Activated naive CD8-positive, alpha-beta T cell (primary cell): Measurements from ENCODE around the gene CEP85.
"Not testable (repeated sequence)": the region's sequence is repeated elsewhere in the genome, so short reads cannot be mapped to it uniquely, and the experiment has no call there.

ENCODE experiments used
- H3K27ac Mint-ChIP-seq: one replicate; pipeline ENCODE4 v1.8.0; 2021; ENCODE audit warnings: mixed read lengths
- H3K27me3 Mint-ChIP-seq: one replicate; pipeline ENCODE4 v1.8.0; 2021; ENCODE audit warnings: mixed read lengths
- H3K36me3 Mint-ChIP-seq: one replicate; pipeline ENCODE4 v1.8.0; 2021; ENCODE audit warnings: mixed read lengths
- H3K4me1 Mint-ChIP-seq: one replicate; pipeline ENCODE4 v1.8.0; 2021; ENCODE audit warnings: low read depth, mixed read lengths
- H3K4me3 Mint-ChIP-seq: one replicate; pipeline ENCODE4 v1.8.0; 2021; ENCODE audit warnings: mild to moderate bottlenecking, mixed read lengths
- H3K9me3 Mint-ChIP-seq: one replicate; pipeline ENCODE4 v1.8.0; 2021; ENCODE audit warnings: low read depth, mixed read lengths

The CEP85 gene

GRCh38 chr1:26210147-26210870, 23.7 kb upstream of the CEP85 start:
- H3K4me1 Mint-ChIP-seq = no peaks in the 10 kb centered on the region
- no peaks in the 10 kb centered on the region for H3K36me3 Mint-ChIP-seq
- no peaks in the 10 kb centered on the region for H3K9me3 Mint-ChIP-seq
- no peak overlapping the region for H3K4me3 Mint-ChIP-seq
- no peaks in the 10 kb centered on the region for H3K27me3 Mint-ChIP-seq
- H3K27ac Mint-ChIP-seq = no peak overlapping the region

- H3K27me3 Mint-ChIP-seq = no peaks in the 10 kb centered on the region
- no peak overlapping the region for H3K4me3 Mint-ChIP-seq
- H3K9me3 Mint-ChIP-seq = no peaks in the 10 kb centered on the region
- no peaks in the 10 kb centered on the region for H3K36me3 Mint-ChIP-seq
- H3K27ac Mint-ChIP-seq = no peak overlapping the region
- no peaks in the 10 kb centered on the region for H3K4me1 Mint-ChIP-seq
Measured at GRCh38 chr1:26212726-26213125, 21.3 kb upstream of the CEP85 start.

GRCh38 chr1:26213335-26213905, 20.6 kb upstream of the CEP85 start:
- no peaks in the 10 kb centered on the region for H3K36me3 Mint-ChIP-seq
- H3K4me1 Mint-ChIP-seq = no peaks in the 10 kb centered on the region
- no peaks in the 10 kb centered on the region for H3K9me3 Mint-ChIP-seq
- no peak overlapping the region for H3K4me3 Mint-ChIP-seq
- H3K27me3 Mint-ChIP-seq = no peaks in the 10 kb centered on the region
- no peak overlapping the region for H3K27ac Mint-ChIP-seq

- Mint-ChIP-seq H3K27ac (no peak overlapping the region), H3K36me3 (no peaks in the 10 kb centered on the region), H3K27me3 (no peaks in the 10 kb centered on the region), H3K4me1 (no peaks in the 10 kb centered on the region), H3K9me3 (no peaks in the 10 kb centered on the region), H3K4me3 (no peak overlapping the region)
Measured at GRCh38 chr1:26215246-26215645, 18.8 kb upstream of the CEP85 start.

- Mint-ChIP-seq H3K4me1 (no peaks in the 10 kb centered on the region), H3K27me3 (no peaks in the 10 kb centered on the region), H3K9me3 (no peaks in the 10 kb centered on the region), H3K27ac (no peak overlapping the region), H3K36me3 (no peaks in the 10 kb centered on the region), H3K4me3 (no peak overlapping the region)
Measured at GRCh38 chr1:26218906-26219494, 15.0 kb upstream of the CEP85 start.

- H3K36me3 Mint-ChIP-seq = no peaks in the 10 kb centered on the region
Measured at GRCh38 chr1:26220199-26220912, 13.6 kb upstream of the CEP85 start.

GRCh38 chr1:26221094-26221493, 12.9 kb upstream of the CEP85 start:
- Mint-ChIP-seq H3K27ac (no peak overlapping the region), H3K27me3 (peaks cover 5% of the 10 kb centered on the region), H3K36me3 (no peaks in the 10 kb centered on the region), H3K4me1 (peaks cover 6% of the 10 kb centered on the region), H3K9me3 (no peaks in the 10 kb centered on the region), H3K4me3 (no peak overlapping the region)

More at GRCh38 chr1:26220199-26220912, 13.6 kb upstream of the CEP85 start:
- no peaks in the 10 kb centered on the region for H3K27me3 Mint-ChIP-seq
- H3K4me1 Mint-ChIP-seq = no peaks in the 10 kb centered on the region
- H3K4me3 Mint-ChIP-seq = no peak overlapping the region
- no peak overlapping the region for H3K27ac Mint-ChIP-seq
- no peaks in the 10 kb centered on the region for H3K9me3 Mint-ChIP-seq

- Mint-ChIP-seq H3K27ac (no peak overlapping the region), H3K27me3 (peaks cover 9% of the 10 kb centered on the region), H3K4me3 (peak overlapping the region; percentile 73), H3K9me3 (no peaks in the 10 kb centered on the region), H3K36me3 (peaks cover 2% of the 10 kb centered on the region), H3K4me1 (peaks cover 10% of the 10 kb centered on the region)
Measured at GRCh38 chr1:26224606-26225005, 9.4 kb upstream of the CEP85 start.

GRCh38 chr1:26225033-26225831, 8.8 kb upstream of the CEP85 start:
- Mint-ChIP-seq H3K27ac (no peak overlapping the region), H3K9me3 (no peaks in the 10 kb centered on the region), H3K36me3 (peaks cover 2% of the 10 kb centered on the region), H3K27me3 (peaks cover 9% of the 10 kb centered on the region), H3K4me1 (peaks cover 10% of the 10 kb centered on the region), H3K4me3 (peak overlapping the region; percentile 73)

- not testable (repeated sequence) for H3K27ac Mint-ChIP-seq, H3K27me3 Mint-ChIP-seq, H3K9me3 Mint-ChIP-seq, H3K4me3 Mint-ChIP-seq, H3K36me3 Mint-ChIP-seq
- H3K4me1 Mint-ChIP-seq = peaks cover 16% of the 10 kb centered on the region
Measured at GRCh38 chr1:26230682-26231081, 3.3 kb upstream of the CEP85 start.

GRCh38 chr1:26234644-26235370, 807 bp downstream of the CEP85 start:
- H3K36me3 Mint-ChIP-seq = peaks cover 2% of the 10 kb centered on the region
- no peaks in the 10 kb centered on the region for H3K27me3 Mint-ChIP-seq
- H3K9me3 Mint-ChIP-seq = no peaks in the 10 kb centered on the region
- H3K4me1 Mint-ChIP-seq = peaks cover 34% of the 10 kb centered on the region
- peak overlapping the region; percentile 100 for H3K4me3 Mint-ChIP-seq
- peak overlapping the region; percentile 97 for H3K27ac Mint-ChIP-seq

GRCh38 chr1:26237230-26237966, 3.4 kb downstream of the CEP85 start:
- no peaks in the 10 kb centered on the region for H3K9me3 Mint-ChIP-seq
- H3K36me3 Mint-ChIP-seq = peaks cover 3% of the 10 kb centered on the region
- peak overlapping the region; percentile 30 for H3K4me3 Mint-ChIP-seq
- no peak overlapping the region for H3K27ac Mint-ChIP-seq
- H3K4me1 Mint-ChIP-seq = peaks cover 35% of the 10 kb centered on the region
- no peaks in the 10 kb centered on the region for H3K27me3 Mint-ChIP-seq

- Mint-ChIP-seq H3K4me3 (no peak overlapping the region), H3K4me1 (peaks cover 31% of the 10 kb centered on the region), H3K27me3 (no peaks in the 10 kb centered on the region), H3K36me3 (peaks cover 6% of the 10 kb centered on the region), H3K9me3 (no peaks in the 10 kb centered on the region), H3K27ac (no peak overlapping the region)
Measured at GRCh38 chr1:26239936-26240335, 5.9 kb downstream of the CEP85 start.
